Activated CD8-positive, alpha-beta T cell treated with anti-CD3 and anti-CD28 coated beads, Interleukin-2, amount 10 ng/mL, durations not matched to agents 7 days and 5 days (primary cell): ENCODE data around the gene MTREX. TPM values are rescaled to one million over a fixed set of nuclear protein-coding genes. Genes with fewer than 3 reads are reported as not detected.

Source experiments
- ATAC-seq: fragments of 150-1000 bp; cut with Tn5 transposase; one replicate; pipeline ENCODE4 v1.10.0; 2021; ENCODE audit warnings: moderate library complexity
- CTCF ChIA-PET: fragments of 350-600 bp; sonication (Branson Sonifier 250); formaldehyde crosslinking; loops from one replicate; lab custom pipeline; 2021; ENCODE audit warnings: antibody characterized with exemption; lab: Charles Lee
- POLR2A ChIA-PET: fragments of 350-600 bp; sonication (Branson Sonifier 250); formaldehyde crosslinking; loops from one replicate; lab custom pipeline; 2021; ENCODE audit warnings: antibody characterized with exemption; lab: Charles Lee
- DNase-seq: peaks from one replicate; pipeline ENCODE4 v3.0.0-alpha.2; 2020
- H3K27ac Mint-ChIP-seq: one replicate; pipeline ENCODE4 v1.8.0; 2021; ENCODE audit warnings: mild to moderate bottlenecking, mixed read lengths
- H3K27me3 Mint-ChIP-seq: one replicate; pipeline ENCODE4 v1.8.0; 2021; ENCODE audit warnings: low read depth, mixed read lengths
- H3K36me3 Mint-ChIP-seq: one replicate; pipeline ENCODE4 v1.8.0; 2021; ENCODE audit warnings: low read depth, mixed read lengths
- H3K4me1 Mint-ChIP-seq: one replicate; pipeline ENCODE4 v1.8.0; 2021; ENCODE audit warnings: low read depth, mixed read lengths
- H3K4me3 Mint-ChIP-seq: one replicate; pipeline ENCODE4 v1.8.0; 2021; ENCODE audit warnings: mild to moderate bottlenecking, mixed read lengths
- H3K9me3 Mint-ChIP-seq: one replicate; pipeline ENCODE4 v1.8.0; 2022; ENCODE audit warnings: mixed read lengths; ENCODE audit not compliant: insufficient read depth
- total RNA-seq, 2 experiments: library from RNA; stranded (reverse); gene quantifications; one replicate each; pipeline ENCODE4 v1.2.3, GENCODE V29; 2021

Gene MTREX
- total RNA-seq, 2 experiments from 2014 or later: 61.8 to 67.1 TPM

DNA sequence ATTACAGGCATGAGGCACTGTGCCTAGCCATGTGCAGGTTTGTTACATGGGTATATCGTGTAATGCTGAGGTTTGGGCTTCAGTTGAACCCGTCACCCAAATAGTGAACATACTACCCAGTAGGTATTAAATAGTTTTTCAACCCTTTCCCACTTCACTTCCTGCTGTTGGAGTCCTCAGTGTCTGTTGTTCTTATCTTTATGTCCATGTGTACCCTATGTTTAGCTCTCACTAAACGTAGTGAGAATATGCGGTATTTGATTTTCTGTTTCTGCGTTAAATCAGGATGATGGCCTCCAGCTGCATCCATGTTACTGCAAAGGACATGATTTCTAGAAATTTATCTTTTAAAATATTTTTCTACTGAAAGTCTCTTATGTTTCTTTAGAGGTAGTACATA lies 17.8 kb downstream of the MTREX start:
- no peak for ATAC-seq
- Mint-ChIP-seq H3K4me3 (no peak overlapping the region), H3K27me3 (no peaks in the 10 kb centered on the region), H3K36me3 (peaks cover 28% of the 10 kb centered on the region), H3K27ac (no peak overlapping the region), H3K9me3 (no peaks in the 10 kb centered on the region), H3K4me1 (peaks cover 12% of the 10 kb centered on the region)
- POLR2A ChIA-PET: no interaction called here
- CTCF ChIA-PET: interaction anchor here (1.9 kb wide), 1 partner anchor 368 kb away, joined by 4 read pairs; no protein-coding TSS in a partner anchor
- no peak for DNase-seq

- no peak overlapping the region for H3K4me3 Mint-ChIP-seq
- ChIA-PET POLR2A (interaction anchor here (0.7 kb wide), 1 partner anchor 96 kb away, joined by 3 read pairs; no protein-coding TSS in a partner anchor), CTCF (interaction anchor here (0.9 to 2.0 kb wide), 2 partner anchors 16 to 365 kb away, joined by 4 to 5 read pairs; no protein-coding TSS in a partner anchor)
- peaks cover 12% of the 10 kb centered on the region for H3K4me1 Mint-ChIP-seq
- peaks cover 40% of the 10 kb centered on the region for H3K36me3 Mint-ChIP-seq
- no peaks in the 10 kb centered on the region for H3K9me3 Mint-ChIP-seq
- DNase-seq (no peak), ATAC-seq (no peak)
- H3K27me3 Mint-ChIP-seq: no peaks in the 10 kb centered on the region
- H3K27ac Mint-ChIP-seq: peak overlapping the region; percentile 55
Measured at GRCh38 chr5:55327281-55327680, 19.5 kb downstream of the MTREX start.

DNA sequence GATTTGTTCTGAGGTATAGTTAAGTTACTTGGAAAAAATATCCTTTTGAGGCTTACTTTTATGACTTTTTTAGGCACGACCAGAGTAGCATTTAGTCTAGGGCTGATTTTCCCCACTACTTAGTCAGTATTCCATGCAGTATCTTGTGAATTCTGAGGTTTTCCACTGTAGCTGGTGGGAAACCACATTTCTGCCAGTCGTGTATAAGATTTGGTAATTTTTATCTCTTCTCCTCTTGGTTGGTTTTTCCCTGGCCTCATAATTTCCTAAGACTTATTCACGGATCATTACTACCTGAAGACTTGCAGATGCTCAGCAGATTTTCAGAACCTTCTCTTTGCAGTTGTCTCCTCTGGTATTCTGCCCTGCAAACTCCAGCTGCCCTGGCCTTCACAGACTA lies 23.5 kb downstream of the MTREX start:
- Mint-ChIP-seq H3K4me3 (no peak overlapping the region), H3K27ac (no peak overlapping the region), H3K9me3 (no peaks in the 10 kb centered on the region), H3K36me3 (peaks cover 46% of the 10 kb centered on the region), H3K27me3 (no peaks in the 10 kb centered on the region), H3K4me1 (peaks cover 10% of the 10 kb centered on the region)
- no peak for DNase-seq
- ATAC-seq: no peak
- POLR2A ChIA-PET: no interaction called here
- CTCF ChIA-PET: no interaction called here

DNA sequence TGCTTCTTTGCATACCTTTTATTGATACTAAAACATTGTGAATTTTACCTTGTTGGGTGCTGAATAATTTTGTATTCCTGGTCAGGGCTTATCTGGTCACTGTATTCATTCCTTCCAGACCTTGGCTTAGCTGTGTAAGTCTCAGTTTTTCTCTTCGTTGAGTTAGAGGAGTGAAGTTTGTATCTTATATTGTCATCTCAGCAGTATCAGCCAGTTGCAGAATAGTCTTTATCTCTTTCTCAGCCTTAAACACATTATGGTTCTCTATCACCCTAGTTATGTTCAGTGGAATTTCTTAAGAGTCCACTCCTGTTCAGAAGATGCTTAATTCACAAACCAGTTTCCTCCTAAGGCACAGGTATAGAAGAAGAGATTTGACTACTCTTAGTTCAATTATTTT lies 25.2 kb downstream of the MTREX start:
- peaks cover 5% of the 10 kb centered on the region for H3K4me1 Mint-ChIP-seq

GRCh38 chr5:55333811-55334210 lies 26.0 kb downstream of the MTREX start:
- H3K27me3 Mint-ChIP-seq: no peaks in the 10 kb centered on the region
- no peaks in the 10 kb centered on the region for H3K9me3 Mint-ChIP-seq
- no peak overlapping the region for H3K27ac Mint-ChIP-seq
- peaks cover 10% of the 10 kb centered on the region for H3K4me1 Mint-ChIP-seq
- ATAC-seq (no peak), DNase-seq (no peak)
- peaks cover 45% of the 10 kb centered on the region for H3K36me3 Mint-ChIP-seq
- CTCF ChIA-PET: no interaction called here
- POLR2A ChIA-PET: no interaction called here
- H3K4me3 Mint-ChIP-seq: no peak overlapping the region

More for the DNA sequence above, 25.2 kb downstream of the MTREX start:
- DNase-seq (no peak), ATAC-seq (no peak)
- Mint-ChIP-seq H3K27ac (no peak overlapping the region), H3K36me3 (peaks cover 42% of the 10 kb centered on the region), H3K9me3 (no peaks in the 10 kb centered on the region), H3K4me3 (no peak overlapping the region), H3K27me3 (no peaks in the 10 kb centered on the region)
- ChIA-PET POLR2A (no interaction called here), CTCF (no interaction called here)

GRCh38 chr5:55338092-55338613 lies 30.4 kb downstream of the MTREX start:
- no peaks in the 10 kb centered on the region for H3K27me3 Mint-ChIP-seq
- H3K4me1 Mint-ChIP-seq: peaks cover 15% of the 10 kb centered on the region
- peak overlapping the region; percentile 72 for H3K27ac Mint-ChIP-seq
- peak overlapping the region; percentile 45 for H3K4me3 Mint-ChIP-seq
- DNase-seq: no peak
- ATAC-seq: no peak
- H3K36me3 Mint-ChIP-seq: peaks cover 25% of the 10 kb centered on the region
- POLR2A ChIA-PET: no interaction called here
- CTCF ChIA-PET: no interaction called here
- no peaks in the 10 kb centered on the region for H3K9me3 Mint-ChIP-seq

- ATAC-seq (no peak), DNase-seq (no peak)
- POLR2A ChIA-PET: no interaction called here
- no peaks in the 10 kb centered on the region for H3K9me3 Mint-ChIP-seq
- H3K4me3 Mint-ChIP-seq: no peak overlapping the region
- peaks cover 15% of the 10 kb centered on the region for H3K4me1 Mint-ChIP-seq
- H3K36me3 Mint-ChIP-seq: peaks cover 23% of the 10 kb centered on the region
- peak overlapping the region; percentile 30 for H3K27ac Mint-ChIP-seq
- no peaks in the 10 kb centered on the region for H3K27me3 Mint-ChIP-seq
- CTCF ChIA-PET: interaction anchor here (0.7 kb wide), 1 partner anchor 64 kb away, joined by 3 read pairs; no protein-coding TSS in a partner anchor
Measured at GRCh38 chr5:55338810-55339243, 31.0 kb downstream of the MTREX start.

GRCh38 chr5:55343107-55343506 lies 35.3 kb downstream of the MTREX start:
- ATAC-seq (no peak), DNase-seq (no peak)
- H3K4me3 Mint-ChIP-seq: no peak overlapping the region
- H3K27ac Mint-ChIP-seq: no peak overlapping the region
- peaks cover 49% of the 10 kb centered on the region for H3K36me3 Mint-ChIP-seq
- no peaks in the 10 kb centered on the region for H3K27me3 Mint-ChIP-seq
- peaks cover 12% of the 10 kb centered on the region for H3K4me1 Mint-ChIP-seq
- ChIA-PET POLR2A (interaction anchor here (1.4 kb wide), 1 partner anchor 35 kb away, joined by 7 read pairs; the partner anchor contains the start of genes DHX29 and MTREX), CTCF (interaction anchor here (0.8 to 2.6 kb wide), 10 partner anchors 16 to 368 kb away, joined by 3 to 23 read pairs (median 4); no protein-coding TSS in a partner anchor)
- H3K9me3 Mint-ChIP-seq: no peaks in the 10 kb centered on the region

DNA sequence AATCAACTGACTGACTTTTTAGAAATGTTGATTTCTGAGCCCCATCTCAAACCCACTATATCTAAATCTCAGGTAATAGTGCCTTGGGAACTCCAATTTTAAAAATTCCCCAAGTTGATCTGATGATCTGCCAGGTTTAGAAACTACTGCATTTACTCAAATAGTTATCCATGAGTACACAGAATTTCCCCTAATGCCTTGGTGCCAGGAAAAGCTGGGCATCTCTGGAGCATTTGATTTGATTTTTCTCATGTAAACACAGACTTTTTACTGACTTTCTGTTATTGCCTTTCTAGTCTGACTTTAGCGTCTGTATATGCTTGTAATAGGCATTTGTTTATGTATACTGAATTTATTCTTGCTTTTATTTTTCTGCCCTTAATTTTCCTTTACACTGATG lies 35.8 kb downstream of the MTREX start:
- ChIA-PET CTCF (interaction anchor here (0.8 to 2.6 kb wide), 10 partner anchors 16 to 368 kb away, joined by 3 to 23 read pairs (median 4); no protein-coding TSS in a partner anchor), POLR2A (no interaction called here)
- H3K36me3 Mint-ChIP-seq: peaks cover 50% of the 10 kb centered on the region
- H3K27me3 Mint-ChIP-seq: no peaks in the 10 kb centered on the region
- H3K9me3 Mint-ChIP-seq: no peaks in the 10 kb centered on the region
- ATAC-seq (no peak), DNase-seq (no peak)
- peaks cover 7% of the 10 kb centered on the region for H3K4me1 Mint-ChIP-seq
- no peak overlapping the region for H3K4me3 Mint-ChIP-seq
- H3K27ac Mint-ChIP-seq: no peak overlapping the region

- no peak overlapping the region for H3K4me3 Mint-ChIP-seq
- ATAC-seq: no peak
- POLR2A ChIA-PET: no interaction called here
- DNase-seq: peak; percentile 78
- no peak overlapping the region for H3K27ac Mint-ChIP-seq
- H3K27me3 Mint-ChIP-seq: no peaks in the 10 kb centered on the region
- H3K4me1 Mint-ChIP-seq: peaks cover 2% of the 10 kb centered on the region
- CTCF ChIA-PET: interaction anchor here (1.0 to 2.6 kb wide), 4 partner anchors 26 to 348 kb away, joined by 3 to 23 read pairs (median 4); no protein-coding TSS in a partner anchor
- peaks cover 50% of the 10 kb centered on the region for H3K36me3 Mint-ChIP-seq
- H3K9me3 Mint-ChIP-seq: no peaks in the 10 kb centered on the region
Measured at GRCh38 chr5:55344392-55344992, 36.7 kb downstream of the MTREX start.

DNA sequence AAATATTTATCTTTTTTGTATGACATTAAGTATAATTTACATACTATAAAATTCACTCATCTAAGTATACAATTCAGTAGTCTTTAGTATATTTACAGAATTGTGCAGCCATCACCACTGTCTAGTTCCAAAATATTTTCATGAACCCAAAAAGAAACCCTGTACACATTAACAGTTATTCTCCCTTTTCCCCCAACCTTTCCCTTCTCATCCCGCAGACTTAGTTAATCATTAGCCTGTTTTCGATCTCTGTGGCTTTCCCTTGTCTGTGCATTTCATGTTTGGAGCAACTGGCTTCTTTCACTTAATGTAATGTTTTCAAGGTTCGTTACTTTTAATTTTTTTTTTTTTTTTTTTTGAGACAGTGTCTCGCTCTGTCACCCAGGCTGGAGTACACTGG lies 37.5 kb downstream of the MTREX start:
- H3K27me3 Mint-ChIP-seq: no peaks in the 10 kb centered on the region
- H3K4me3 Mint-ChIP-seq: no peak overlapping the region
- ChIA-PET CTCF (interaction anchor here (0.6 to 1.2 kb wide), 2 partner anchors 15 to 296 kb away, joined by 3 read pairs; no protein-coding TSS in a partner anchor), POLR2A (no interaction called here)
- H3K27ac Mint-ChIP-seq: no peak overlapping the region
- no peaks in the 10 kb centered on the region for H3K9me3 Mint-ChIP-seq
- no peak for ATAC-seq
- no peak for DNase-seq
- H3K36me3 Mint-ChIP-seq: peaks cover 56% of the 10 kb centered on the region
- peaks cover 2% of the 10 kb centered on the region for H3K4me1 Mint-ChIP-seq

GRCh38 chr5:55347786-55348185 lies 40.0 kb downstream of the MTREX start:
- H3K27ac Mint-ChIP-seq: no peak overlapping the region
- H3K36me3 Mint-ChIP-seq: peaks cover 67% of the 10 kb centered on the region
- ChIA-PET CTCF (no interaction called here), POLR2A (no interaction called here)
- H3K4me1 Mint-ChIP-seq: peaks cover 2% of the 10 kb centered on the region
- ATAC-seq: no peak
- no peaks in the 10 kb centered on the region for H3K9me3 Mint-ChIP-seq
- no peak overlapping the region for H3K4me3 Mint-ChIP-seq
- no peak for DNase-seq
- no peaks in the 10 kb centered on the region for H3K27me3 Mint-ChIP-seq
